Liver (tissue), 3 donors: ENCODE measurements around the gene TOX2.

Experiments
- EGR1 ChIP-seq, 2 donors: IDR thresholded peaks; 2 replicates each; pipeline ENCODE4 v1.6.1; 2016 to 2018; ENCODE audit warnings: antibody characterized with exemption in 2 of 2, low read depth in 2 of 2
- HNF4G ChIP-seq: IDR thresholded peaks from 2 replicates; pipeline ENCODE4 v1.6.1; 2016; ENCODE audit warnings: antibody characterized with exemption
- JUND ChIP-seq, 2 donors: IDR thresholded peaks; 2 replicates each; pipeline ENCODE4 v1.6.1; 2016; ENCODE audit warnings: antibody characterized with exemption in 2 of 2
- NR2F2 ChIP-seq: IDR thresholded peaks from 2 replicates; pipeline ENCODE4 v1.6.1; 2016; ENCODE audit warnings: antibody characterized with exemption
- RAD21 ChIP-seq, 2 donors: IDR thresholded peaks; 2 replicates each; pipeline ENCODE4 v1.6.1; 2016; ENCODE audit warnings: antibody characterized with exemption in 2 of 2, mild to moderate bottlenecking in 2 of 2
- RXRA ChIP-seq, 2 donors: IDR thresholded peaks; 2 replicates each; pipeline ENCODE4 v1.6.1; 2017 to 2018; ENCODE audit warnings: antibody characterized with exemption in 2 of 2, mild to moderate bottlenecking in 1 of 2
- SP1 ChIP-seq: IDR thresholded peaks from 2 replicates; pipeline ENCODE4 v1.6.1; 2018; ENCODE audit warnings: antibody characterized with exemption, mild to moderate bottlenecking
- TAF1 ChIP-seq: conservative IDR thresholded peaks from 2 replicates; pipeline ENCODE4 v1.6.1; 2016; ENCODE audit warnings: antibody characterized with exemption, mild to moderate bottlenecking
- YY1 ChIP-seq: IDR thresholded peaks from 2 replicates; pipeline ENCODE4 v1.6.1; 2016; ENCODE audit warnings: antibody characterized with exemption, mild to moderate bottlenecking
- TF ChIP-seq, protein P1 (sequence below): fragments of 150-350 bp; IDR thresholded peaks from 2 replicates; pipeline ENCODE4 v1.5.1; 2017; ENCODE audit warnings: improper control_type of control experiment, low read depth, low read length; ENCODE audit not compliant: missing input control
- TF ChIP-seq, protein P2 (sequence below): IDR thresholded peaks from 2 replicates; pipeline ENCODE4 v1.6.1; 2016; ENCODE audit warnings: antibody characterized with exemption
- TF ChIP-seq, protein P3 (sequence below): IDR thresholded peaks from 2 replicates; pipeline ENCODE4 v1.6.1; 2016; ENCODE audit warnings: antibody characterized with exemption
- TF ChIP-seq, protein P4 (sequence below): IDR thresholded peaks from 2 replicates; pipeline ENCODE4 v1.6.1; 2016; ENCODE audit warnings: antibody characterized with exemption, mild to moderate bottlenecking
- donor health status: healthy.
- donor health status: healthy.

DNA sequence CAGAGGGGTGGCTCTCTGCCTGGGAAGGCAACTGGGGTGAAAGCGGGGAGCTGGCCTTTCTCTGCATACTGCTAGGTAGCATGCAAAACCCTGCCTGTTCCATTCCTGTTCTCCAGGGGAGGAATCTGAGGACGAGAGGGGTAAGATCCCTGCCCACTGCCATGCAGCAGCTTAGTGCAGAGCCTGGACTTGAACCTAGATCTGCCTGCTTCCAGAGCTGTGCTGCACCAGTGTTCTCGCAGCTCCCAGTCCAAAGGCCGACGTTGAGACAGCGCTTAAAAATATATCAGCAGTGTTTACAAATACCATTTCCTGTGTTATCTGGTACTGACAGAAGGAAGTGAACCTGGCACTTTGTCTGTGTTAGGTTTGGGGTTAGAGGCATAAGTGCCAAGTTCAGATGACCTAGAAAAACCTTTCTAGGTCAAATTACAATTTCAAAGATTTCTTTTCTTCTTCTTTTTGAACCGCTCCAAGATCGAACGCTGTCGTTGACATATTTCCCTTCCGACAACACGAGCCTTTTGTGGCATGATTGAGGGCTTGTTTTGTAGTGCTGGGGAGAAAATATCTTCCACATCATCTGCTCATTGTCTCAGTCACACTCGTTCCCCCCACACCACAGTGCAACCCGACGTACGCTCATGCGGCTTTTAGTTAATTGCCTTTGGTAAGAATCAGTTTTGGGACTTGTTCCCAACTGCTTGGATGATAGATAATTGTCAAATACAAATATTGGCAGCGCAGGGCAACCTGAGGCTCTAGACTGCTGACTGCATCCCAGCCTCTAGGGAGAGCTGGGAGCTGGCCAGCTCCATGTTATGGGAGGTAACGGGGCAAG lies 44.6 kb downstream of the TOX2 start:
- TF ChIP-seq, protein P1, sequence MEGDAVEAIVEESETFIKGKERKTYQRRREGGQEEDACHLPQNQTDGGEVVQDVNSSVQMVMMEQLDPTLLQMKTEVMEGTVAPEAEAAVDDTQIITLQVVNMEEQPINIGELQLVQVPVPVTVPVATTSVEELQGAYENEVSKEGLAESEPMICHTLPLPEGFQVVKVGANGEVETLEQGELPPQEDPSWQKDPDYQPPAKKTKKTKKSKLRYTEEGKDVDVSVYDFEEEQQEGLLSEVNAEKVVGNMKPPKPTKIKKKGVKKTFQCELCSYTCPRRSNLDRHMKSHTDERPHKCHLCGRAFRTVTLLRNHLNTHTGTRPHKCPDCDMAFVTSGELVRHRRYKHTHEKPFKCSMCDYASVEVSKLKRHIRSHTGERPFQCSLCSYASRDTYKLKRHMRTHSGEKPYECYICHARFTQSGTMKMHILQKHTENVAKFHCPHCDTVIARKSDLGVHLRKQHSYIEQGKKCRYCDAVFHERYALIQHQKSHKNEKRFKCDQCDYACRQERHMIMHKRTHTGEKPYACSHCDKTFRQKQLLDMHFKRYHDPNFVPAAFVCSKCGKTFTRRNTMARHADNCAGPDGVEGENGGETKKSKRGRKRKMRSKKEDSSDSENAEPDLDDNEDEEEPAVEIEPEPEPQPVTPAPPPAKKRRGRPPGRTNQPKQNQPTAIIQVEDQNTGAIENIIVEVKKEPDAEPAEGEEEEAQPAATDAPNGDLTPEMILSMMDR, result peak; percentile 13
- TF ChIP-seq JUND (IDR thresholded peaks at IDR 0.05) (peak; percentile 66 to 83), EGR1 (IDR thresholded peaks at IDR 0.05; ENCODE audit: low read depth in 2 of 2) (peak; percentile 64 to 67), NR2F2 (peak; percentile 96), RXRA (IDR thresholded peaks at IDR 0.05) (peak; percentile 96 to 98), SP1 (peak; percentile 95), HNF4G (peak; percentile 92), YY1 (peak; percentile 54), TAF1 (no peak), RAD21 (IDR thresholded peaks at IDR 0.05) (peak; percentile 41 to 54)
- TF ChIP-seq, protein P2, sequence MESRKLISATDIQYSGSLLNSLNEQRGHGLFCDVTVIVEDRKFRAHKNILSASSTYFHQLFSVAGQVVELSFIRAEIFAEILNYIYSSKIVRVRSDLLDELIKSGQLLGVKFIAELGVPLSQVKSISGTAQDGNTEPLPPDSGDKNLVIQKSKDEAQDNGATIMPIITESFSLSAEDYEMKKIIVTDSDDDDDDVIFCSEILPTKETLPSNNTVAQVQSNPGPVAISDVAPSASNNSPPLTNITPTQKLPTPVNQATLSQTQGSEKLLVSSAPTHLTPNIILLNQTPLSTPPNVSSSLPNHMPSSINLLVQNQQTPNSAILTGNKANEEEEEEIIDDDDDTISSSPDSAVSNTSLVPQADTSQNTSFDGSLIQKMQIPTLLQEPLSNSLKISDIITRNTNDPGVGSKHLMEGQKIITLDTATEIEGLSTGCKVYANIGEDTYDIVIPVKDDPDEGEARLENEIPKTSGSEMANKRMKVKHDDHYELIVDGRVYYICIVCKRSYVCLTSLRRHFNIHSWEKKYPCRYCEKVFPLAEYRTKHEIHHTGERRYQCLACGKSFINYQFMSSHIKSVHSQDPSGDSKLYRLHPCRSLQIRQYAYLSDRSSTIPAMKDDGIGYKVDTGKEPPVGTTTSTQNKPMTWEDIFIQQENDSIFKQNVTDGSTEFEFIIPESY, result peak; percentile 81
- TF ChIP-seq, protein P3, sequence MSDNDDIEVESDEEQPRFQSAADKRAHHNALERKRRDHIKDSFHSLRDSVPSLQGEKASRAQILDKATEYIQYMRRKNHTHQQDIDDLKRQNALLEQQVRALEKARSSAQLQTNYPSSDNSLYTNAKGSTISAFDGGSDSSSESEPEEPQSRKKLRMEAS, result peak; percentile 97
- TF ChIP-seq, protein P4, sequence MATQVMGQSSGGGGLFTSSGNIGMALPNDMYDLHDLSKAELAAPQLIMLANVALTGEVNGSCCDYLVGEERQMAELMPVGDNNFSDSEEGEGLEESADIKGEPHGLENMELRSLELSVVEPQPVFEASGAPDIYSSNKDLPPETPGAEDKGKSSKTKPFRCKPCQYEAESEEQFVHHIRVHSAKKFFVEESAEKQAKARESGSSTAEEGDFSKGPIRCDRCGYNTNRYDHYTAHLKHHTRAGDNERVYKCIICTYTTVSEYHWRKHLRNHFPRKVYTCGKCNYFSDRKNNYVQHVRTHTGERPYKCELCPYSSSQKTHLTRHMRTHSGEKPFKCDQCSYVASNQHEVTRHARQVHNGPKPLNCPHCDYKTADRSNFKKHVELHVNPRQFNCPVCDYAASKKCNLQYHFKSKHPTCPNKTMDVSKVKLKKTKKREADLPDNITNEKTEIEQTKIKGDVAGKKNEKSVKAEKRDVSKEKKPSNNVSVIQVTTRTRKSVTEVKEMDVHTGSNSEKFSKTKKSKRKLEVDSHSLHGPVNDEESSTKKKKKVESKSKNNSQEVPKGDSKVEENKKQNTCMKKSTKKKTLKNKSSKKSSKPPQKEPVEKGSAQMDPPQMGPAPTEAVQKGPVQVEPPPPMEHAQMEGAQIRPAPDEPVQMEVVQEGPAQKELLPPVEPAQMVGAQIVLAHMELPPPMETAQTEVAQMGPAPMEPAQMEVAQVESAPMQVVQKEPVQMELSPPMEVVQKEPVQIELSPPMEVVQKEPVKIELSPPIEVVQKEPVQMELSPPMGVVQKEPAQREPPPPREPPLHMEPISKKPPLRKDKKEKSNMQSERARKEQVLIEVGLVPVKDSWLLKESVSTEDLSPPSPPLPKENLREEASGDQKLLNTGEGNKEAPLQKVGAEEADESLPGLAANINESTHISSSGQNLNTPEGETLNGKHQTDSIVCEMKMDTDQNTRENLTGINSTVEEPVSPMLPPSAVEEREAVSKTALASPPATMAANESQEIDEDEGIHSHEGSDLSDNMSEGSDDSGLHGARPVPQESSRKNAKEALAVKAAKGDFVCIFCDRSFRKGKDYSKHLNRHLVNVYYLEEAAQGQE, result peak; percentile 53
